Measurements from ENCODE around the gene TCP11L2. TPM values are rescaled to one million over a fixed set of nuclear protein-coding genes. Genes with fewer than 3 reads are reported as not detected.

Gene TCP11L2
- total RNA-seq: 26.1 and 27.4 TPM in 2 replicates

- DNase-seq (ENCODE audit: low read depth, low spot score): peak; percentile 40
Observed at GRCh38 chr12:106302401-106303201, at the start of gene TCP11L2. TSS of gene TCP11L2 (plus strand) at chr12:106302733. CDS start at chr12:106311076, 8,343 bp downstream.

DNA sequence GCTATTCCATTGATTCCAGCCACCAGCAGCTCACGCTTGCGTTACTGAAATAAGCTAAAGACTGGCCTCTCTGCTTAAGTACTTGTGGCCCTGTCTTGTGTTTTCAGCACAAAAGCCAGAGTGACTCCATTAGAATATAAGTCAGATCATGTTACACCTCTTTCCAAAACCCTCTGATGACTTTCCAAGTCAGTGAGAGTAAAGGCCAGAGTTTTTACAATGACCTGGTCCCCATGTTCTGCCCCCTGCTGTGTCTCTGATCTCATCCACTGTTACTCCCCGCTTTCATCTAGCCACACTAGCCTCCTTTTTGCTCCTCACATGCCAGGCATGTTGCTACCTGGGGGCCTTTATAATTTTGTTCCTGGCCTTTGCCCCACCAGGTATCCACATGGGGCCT is 47.8 kb upstream of the TCP11L2 start:
- no peak for DNase-seq (ENCODE audit: low read depth, low spot score)

- DNase-seq (ENCODE audit: low read depth, low spot score): no peak
Observed at GRCh38 chr12:106255493-106255892, 47.0 kb upstream of the TCP11L2 start.

GRCh38 chr12:106255952-106256351 is 46.6 kb upstream of the TCP11L2 start:
- no peak for DNase-seq (ENCODE audit: low read depth, low spot score)

- DNase-seq (ENCODE audit: low read depth, low spot score): no peak
Observed at GRCh38 chr12:106256524-106256923, 46.0 kb upstream of the TCP11L2 start.

GRCh38 chr12:106258226-106258625 is 44.3 kb upstream of the TCP11L2 start:
- DNase-seq (ENCODE audit: low read depth, low spot score): no peak

GRCh38 chr12:106258935-106259334 is 43.6 kb upstream of the TCP11L2 start:
- DNase-seq (ENCODE audit: low read depth, low spot score): no peak

- DNase-seq (ENCODE audit: low read depth, low spot score): no peak
Observed at GRCh38 chr12:106265116-106265515, 37.4 kb upstream of the TCP11L2 start.

DNA sequence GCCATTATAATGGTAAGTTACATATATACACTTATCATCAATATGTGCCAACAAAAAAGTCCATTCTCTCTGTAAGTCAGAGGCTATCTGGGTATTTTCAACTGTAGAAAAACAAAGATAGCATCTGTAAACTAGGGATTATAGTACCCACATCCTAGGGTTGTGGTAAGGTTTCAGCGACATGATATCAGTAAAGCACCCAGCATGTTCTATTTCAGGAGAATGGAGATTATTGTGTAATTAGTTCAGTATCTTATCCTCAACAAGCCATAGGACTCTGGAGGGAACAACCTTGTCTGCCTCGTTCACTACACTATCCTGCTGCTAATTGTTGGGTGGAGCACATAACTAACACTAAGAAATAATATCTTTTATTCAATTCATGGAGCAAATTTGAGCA is 35.0 kb upstream of the TCP11L2 start:
- no peak for DNase-seq (ENCODE audit: low read depth, low spot score)

GRCh38 chr12:106269150-106269771 is 33.3 kb upstream of the TCP11L2 start:
- no peak for DNase-seq (ENCODE audit: low read depth, low spot score)

- no peak for DNase-seq (ENCODE audit: low read depth, low spot score)
Observed at GRCh38 chr12:106271575-106272505, 30.7 kb upstream of the TCP11L2 start.

GRCh38 chr12:106273491-106273890 is 29.0 kb upstream of the TCP11L2 start:
- no peak for DNase-seq (ENCODE audit: low read depth, low spot score)

DNA sequence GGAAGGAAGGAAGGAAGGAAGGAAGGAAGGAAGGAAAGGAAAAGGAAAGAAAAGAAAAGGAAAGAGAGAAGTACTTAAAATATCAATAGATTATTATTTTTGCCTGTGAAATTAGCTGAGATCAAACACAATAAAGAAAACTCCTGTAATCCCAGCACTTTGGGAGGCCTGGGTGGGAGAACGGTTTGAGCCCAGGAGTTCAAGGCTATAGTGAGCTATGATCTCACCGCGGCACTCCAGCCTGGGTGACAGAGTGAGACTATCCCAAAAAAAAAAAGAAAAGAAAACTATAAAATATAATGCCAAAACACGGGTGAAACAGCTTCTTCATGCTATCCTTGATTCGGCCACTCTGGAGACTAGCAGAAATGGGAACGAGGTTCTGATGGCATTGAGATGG is 28.5 kb upstream of the TCP11L2 start:
- DNase-seq (ENCODE audit: low read depth, low spot score): no peak

DNA sequence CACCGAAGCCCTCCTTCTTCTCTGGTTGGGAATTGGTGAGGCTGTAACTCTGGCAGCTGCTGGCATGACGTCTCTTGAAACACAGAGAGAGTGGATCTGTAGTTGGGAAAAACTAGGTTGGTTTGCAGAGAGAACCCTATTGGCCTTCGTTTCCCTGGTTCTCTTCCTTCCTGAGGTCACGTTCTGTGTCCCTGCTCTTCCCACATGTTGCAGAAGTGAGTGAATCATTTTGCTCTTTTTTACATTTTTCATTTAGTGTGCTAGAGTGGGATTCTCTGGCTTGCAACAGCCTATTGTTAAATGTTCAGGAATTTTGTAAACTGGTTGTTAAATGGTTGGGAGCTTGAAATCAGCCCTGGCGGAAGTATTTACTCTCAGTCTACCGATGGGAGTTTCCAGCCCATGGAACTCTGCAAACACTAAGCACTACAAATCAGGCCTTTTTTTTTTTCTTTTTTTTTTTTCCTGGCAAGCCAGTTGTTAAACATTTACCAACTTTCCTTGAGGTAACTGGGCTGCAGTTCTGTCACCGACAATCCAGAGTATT is 27.9 kb upstream of the TCP11L2 start:
- no peak for DNase-seq (ENCODE audit: low read depth, low spot score)

DNA sequence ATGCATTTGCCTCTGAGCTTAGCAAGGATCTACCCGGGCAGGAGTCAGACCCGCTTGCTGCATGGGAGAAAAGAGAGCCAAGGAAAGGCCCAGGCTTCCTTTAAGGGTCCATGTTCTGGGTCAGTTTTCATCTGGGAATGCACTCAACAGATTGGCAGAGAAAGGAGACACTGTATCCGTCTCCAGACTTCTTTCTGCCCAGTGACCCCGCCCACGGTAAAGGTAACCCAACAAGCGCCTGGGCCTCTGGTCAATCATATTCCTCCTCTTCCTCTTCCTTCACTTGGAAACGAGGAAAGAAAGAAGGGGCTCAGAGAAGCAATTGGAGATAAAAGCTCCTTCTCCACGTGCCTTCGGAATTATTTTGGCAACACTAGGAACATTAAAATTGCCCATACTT is 27.1 kb upstream of the TCP11L2 start:
- DNase-seq (ENCODE audit: low read depth, low spot score): no peak

DNA sequence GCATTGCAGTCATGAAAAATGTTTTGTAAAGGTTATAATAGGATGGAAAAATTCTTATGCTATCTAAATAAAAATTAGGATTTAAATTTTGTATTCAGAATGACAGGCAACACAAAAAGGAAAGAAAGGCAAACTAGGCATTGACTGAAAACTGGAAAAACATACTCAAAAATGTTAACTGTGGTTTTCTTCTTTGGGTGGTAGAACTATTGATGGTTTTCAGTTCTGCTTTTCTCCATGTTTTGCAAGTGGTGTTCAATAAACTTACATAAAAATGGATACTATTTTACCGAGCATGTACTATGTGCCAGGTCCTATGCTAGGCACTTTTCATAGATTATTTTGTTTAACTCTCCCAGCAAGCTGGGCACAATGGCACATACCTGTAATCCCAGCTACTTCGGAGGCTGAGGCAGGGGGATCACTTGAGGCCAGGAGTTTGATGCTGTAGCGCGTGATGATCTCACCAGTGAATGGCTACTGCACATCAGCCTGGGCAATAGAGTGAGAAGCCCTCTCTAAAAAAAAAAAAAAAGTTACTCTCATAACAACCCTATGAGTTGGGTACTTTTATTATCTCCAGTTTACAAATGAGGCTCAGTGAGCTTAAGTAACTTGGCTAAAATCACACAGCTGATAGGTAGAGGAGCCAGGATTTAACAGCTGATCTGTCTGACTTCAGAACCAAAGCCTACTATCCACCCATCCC is 26.3 kb upstream of the TCP11L2 start:
- DNase-seq (ENCODE audit: low read depth, low spot score): no peak

DNA sequence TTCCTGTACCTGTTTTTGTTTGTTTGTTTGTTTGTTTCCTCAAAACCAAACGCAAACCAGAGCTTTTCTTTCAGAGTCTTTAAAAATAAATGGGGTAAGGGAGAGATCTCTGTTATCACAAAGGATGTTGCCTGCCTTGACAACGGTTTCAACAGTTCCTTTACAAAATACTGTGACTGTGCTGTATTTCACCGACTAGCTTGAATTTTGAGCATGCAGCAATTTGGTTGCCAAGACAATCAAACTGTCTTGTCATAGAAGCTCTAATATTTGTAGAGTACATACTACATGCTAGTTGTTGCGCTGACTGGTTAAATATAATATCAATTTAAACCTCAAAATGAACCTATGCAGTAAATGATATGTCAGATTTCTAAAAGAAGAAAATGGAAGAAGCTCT is 22.4 kb upstream of the TCP11L2 start:
- no peak for DNase-seq (ENCODE audit: low read depth, low spot score)

DNA sequence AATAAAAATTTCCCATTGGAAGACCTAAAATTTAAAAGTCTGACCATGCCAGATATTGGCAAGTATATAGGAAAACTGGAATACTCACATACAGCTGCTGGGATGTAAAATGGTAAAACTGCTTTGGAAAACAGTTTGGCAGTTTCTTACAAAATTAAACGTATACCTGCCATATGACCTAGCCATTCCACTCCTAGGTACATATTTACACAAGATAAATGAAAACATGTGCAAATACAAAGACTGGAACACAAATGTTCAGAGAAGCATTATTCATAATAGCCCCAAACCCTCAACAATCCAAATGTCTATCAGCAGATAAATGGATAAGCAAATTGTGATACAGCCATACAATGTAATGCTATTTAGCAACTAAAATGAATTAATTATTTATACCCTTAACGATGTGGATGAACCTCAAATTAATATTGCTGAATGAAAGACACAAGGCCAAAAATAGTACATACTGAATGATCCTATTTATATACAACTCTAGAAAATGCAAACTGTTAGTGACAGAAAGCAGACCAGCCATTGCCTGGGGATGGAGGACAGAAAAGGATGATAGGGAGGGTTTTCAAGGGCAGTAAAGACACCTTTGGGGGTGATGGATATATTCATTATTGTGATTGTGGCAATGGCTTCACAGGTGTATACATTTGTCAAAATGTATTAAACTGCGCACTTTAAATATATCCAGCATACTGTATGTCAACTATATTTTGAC is 21.3 kb upstream of the TCP11L2 start:
- DNase-seq (ENCODE audit: low read depth, low spot score): no peak

- no peak for DNase-seq (ENCODE audit: low read depth, low spot score)
Observed at GRCh38 chr12:106281804-106282203, 20.7 kb upstream of the TCP11L2 start.

- DNase-seq (ENCODE audit: low read depth, low spot score): no peak
Observed at GRCh38 chr12:106282457-106283097, 20.0 kb upstream of the TCP11L2 start.
